Measurements from ENCODE around the gene SHMT1.
"Not testable (repeated sequence)": the region's sequence is repeated elsewhere in the genome, so short reads cannot be mapped to it uniquely, and the experiment has no call there.

DNA sequence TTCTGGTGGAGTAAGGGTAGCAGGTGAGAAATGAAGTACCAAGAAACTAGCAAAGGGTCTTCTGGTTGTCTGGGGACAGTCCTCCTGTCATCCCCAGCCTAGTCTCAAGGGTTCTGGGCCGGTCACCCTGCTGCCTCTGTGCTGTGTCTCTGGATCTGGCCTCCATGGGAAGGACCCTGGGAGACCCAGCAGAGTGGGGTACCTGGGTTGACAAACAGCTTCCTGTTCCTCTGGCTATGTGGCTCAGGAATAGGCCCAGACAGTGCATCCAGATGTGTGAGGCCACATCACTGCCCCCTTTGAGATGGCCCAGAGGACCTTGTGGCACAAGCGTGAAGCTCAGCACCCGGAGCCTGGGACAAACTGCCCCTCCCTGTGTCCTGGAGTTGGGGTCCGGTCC, 24.9 kb upstream of the SHMT1 start:
- not testable (repeated sequence) for TF ChIP-seq POLR2AphosphoS5, POLR2A, EP300 (IDR thresholded peaks at IDR 0.05)
- TF ChIP-seq, protein P1, sequence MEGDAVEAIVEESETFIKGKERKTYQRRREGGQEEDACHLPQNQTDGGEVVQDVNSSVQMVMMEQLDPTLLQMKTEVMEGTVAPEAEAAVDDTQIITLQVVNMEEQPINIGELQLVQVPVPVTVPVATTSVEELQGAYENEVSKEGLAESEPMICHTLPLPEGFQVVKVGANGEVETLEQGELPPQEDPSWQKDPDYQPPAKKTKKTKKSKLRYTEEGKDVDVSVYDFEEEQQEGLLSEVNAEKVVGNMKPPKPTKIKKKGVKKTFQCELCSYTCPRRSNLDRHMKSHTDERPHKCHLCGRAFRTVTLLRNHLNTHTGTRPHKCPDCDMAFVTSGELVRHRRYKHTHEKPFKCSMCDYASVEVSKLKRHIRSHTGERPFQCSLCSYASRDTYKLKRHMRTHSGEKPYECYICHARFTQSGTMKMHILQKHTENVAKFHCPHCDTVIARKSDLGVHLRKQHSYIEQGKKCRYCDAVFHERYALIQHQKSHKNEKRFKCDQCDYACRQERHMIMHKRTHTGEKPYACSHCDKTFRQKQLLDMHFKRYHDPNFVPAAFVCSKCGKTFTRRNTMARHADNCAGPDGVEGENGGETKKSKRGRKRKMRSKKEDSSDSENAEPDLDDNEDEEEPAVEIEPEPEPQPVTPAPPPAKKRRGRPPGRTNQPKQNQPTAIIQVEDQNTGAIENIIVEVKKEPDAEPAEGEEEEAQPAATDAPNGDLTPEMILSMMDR (IDR thresholded peaks at IDR 0.05): not testable (repeated sequence)

All from suprapubic skin (tissue), 4 donors.